Activated CD8-positive, alpha-beta T cell treated with anti-CD3 and anti-CD28 coated beads, Interleukin-2, amount 10 ng/mL, durations not matched to agents 7 days and 5 days (primary cell): Measurements from ENCODE around the gene CHTOP. TPM values are rescaled to one million over a fixed set of nuclear protein-coding genes. Genes with fewer than 3 reads are reported as not detected.
A peak's percentile ranks its signal among the peaks of the same experiment; 100 is the strongest.

Experiments used
- ATAC-seq: fragments of 150-1000 bp; cut with Tn5 transposase; one replicate; pipeline ENCODE4 v1.10.0; 2021; ENCODE audit warnings: moderate library complexity
- CTCF ChIA-PET: fragments of 350-600 bp; sonication (Branson Sonifier 250); formaldehyde crosslinking; loops from one replicate; lab custom pipeline; 2021; ENCODE audit warnings: antibody characterized with exemption; lab: Charles Lee
- POLR2A ChIA-PET: fragments of 350-600 bp; sonication (Branson Sonifier 250); formaldehyde crosslinking; loops from one replicate; lab custom pipeline; 2021; ENCODE audit warnings: antibody characterized with exemption; lab: Charles Lee
- DNase-seq: peaks from one replicate; pipeline ENCODE4 v3.0.0-alpha.2; 2020
- H3K27ac Mint-ChIP-seq: one replicate; pipeline ENCODE4 v1.8.0; 2021; ENCODE audit warnings: mild to moderate bottlenecking, mixed read lengths
- H3K27me3 Mint-ChIP-seq: one replicate; pipeline ENCODE4 v1.8.0; 2021; ENCODE audit warnings: low read depth, mixed read lengths
- H3K36me3 Mint-ChIP-seq: one replicate; pipeline ENCODE4 v1.8.0; 2021; ENCODE audit warnings: low read depth, mixed read lengths
- H3K4me1 Mint-ChIP-seq: one replicate; pipeline ENCODE4 v1.8.0; 2021; ENCODE audit warnings: low read depth, mixed read lengths
- H3K4me3 Mint-ChIP-seq: one replicate; pipeline ENCODE4 v1.8.0; 2021; ENCODE audit warnings: mild to moderate bottlenecking, mixed read lengths
- H3K9me3 Mint-ChIP-seq: one replicate; pipeline ENCODE4 v1.8.0; 2022; ENCODE audit warnings: mixed read lengths; ENCODE audit not compliant: insufficient read depth
- total RNA-seq, 2 experiments: library from RNA; stranded (reverse); gene quantifications; one replicate each; pipeline ENCODE4 v1.2.3, GENCODE V29; 2021

Gene CHTOP
- total RNA-seq, 2 experiments from 2014 or later, result 81.9 to 82.0 TPM

DNA sequence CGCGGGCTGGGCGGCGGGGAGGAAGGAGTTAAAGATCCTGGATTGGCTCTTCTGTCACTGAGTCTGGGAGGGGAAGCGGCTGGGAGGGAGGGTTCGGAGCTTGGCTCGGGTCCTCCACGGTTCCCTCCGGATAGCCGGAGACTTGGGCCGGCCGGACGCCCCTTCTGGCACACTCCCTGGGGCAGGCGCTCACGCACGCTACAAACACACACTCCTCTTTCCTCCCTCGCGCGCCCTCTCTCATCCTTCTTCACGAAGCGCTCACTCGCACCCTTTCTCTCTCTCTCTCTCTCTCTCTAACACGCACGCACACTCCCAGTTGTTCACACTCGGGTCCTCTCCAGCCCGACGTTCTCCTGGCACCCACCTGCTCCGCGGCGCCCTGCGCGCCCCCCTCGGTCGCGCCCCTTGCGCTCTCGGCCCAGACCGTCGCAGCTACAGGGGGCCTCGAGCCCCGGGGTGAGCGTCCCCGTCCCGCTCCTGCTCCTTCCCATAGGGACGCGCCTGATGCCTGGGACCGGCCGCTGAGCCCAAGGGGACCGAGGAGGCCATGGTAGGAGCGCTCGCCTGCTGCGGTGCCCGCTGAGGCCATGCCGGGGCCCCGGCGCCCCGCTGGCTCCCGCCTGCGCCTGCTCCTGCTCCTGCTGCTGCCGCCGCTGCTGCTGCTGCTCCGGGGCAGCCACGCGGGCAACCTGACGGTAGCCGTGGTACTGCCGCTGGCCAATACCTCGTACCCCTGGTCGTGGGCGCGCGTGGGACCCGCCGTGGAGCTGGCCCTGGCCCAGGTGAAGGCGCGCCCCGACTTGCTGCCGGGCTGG is 44.9 kb downstream of the CHTOP start, which contains the start of gene NPR1:
TSS of gene NPR1 (plus strand) at position 170 of the 818 bp plus-strand sequence. CDS start at position 591, 421 bp downstream.
- ChIA-PET POLR2A (no interaction called here), CTCF (interaction anchor here (0.8 to 2.8 kb wide), 11 partner anchors 14 to 309 kb away, joined by 3 to 8 read pairs (median 5); partner anchors contain the start of genes CHTOP and SLC27A3)
- peaks cover 21% of the 10 kb centered on the region for H3K4me1 Mint-ChIP-seq
- no peaks in the 10 kb centered on the region for H3K36me3 Mint-ChIP-seq
- ATAC-seq (peak; percentile 58), DNase-seq (peak; percentile 55)
- no peak within 1 kb of the TSS for H3K27ac Mint-ChIP-seq
- no peaks in the 10 kb centered on the region for H3K9me3 Mint-ChIP-seq
- H3K4me3 Mint-ChIP-seq, result peak within 1 kb of the TSS; percentile 73
- H3K27me3 Mint-ChIP-seq, result peaks cover 46% of the 10 kb centered on the region

DNA sequence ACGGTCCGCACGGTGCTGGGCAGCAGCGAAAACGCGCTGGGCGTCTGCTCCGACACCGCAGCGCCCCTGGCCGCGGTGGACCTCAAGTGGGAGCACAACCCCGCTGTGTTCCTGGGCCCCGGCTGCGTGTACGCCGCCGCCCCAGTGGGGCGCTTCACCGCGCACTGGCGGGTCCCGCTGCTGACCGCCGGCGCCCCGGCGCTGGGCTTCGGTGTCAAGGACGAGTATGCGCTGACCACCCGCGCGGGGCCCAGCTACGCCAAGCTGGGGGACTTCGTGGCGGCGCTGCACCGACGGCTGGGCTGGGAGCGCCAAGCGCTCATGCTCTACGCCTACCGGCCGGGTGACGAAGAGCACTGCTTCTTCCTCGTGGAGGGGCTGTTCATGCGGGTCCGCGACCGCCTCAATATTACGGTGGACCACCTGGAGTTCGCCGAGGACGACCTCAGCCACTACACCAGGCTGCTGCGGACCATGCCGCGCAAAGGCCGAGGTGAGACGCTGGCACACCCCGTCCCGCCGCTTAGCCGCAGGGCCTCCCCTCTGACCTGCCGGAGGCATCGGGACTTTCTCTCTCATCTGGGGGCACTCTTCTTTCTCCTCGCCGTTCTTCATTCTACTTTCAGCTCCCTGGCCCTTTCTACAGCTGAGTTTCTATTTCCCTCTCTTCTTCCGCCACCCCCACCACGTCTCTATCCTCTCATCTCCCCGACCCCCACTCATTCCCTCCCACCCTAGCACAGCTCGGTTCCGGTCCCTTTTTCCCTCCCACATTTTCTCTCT is 45.7 kb downstream of the CHTOP start:
- H3K4me3 Mint-ChIP-seq, result peak overlapping the region; percentile 60
- CTCF ChIA-PET, result interaction anchor here (1.1 to 1.8 kb wide), 4 partner anchors 48 to 308 kb away, joined by 3 to 8 read pairs (median 6); partner anchors contain the start of gene INTS3
- no peaks in the 10 kb centered on the region for H3K9me3 Mint-ChIP-seq
- H3K4me1 Mint-ChIP-seq, result peaks cover 21% of the 10 kb centered on the region
- no peak overlapping the region for H3K27ac Mint-ChIP-seq
- H3K36me3 Mint-ChIP-seq, result no peaks in the 10 kb centered on the region
- ATAC-seq (peak; percentile 66), DNase-seq (peak; percentile 37)
- POLR2A ChIA-PET, result no interaction called here
- peaks cover 49% of the 10 kb centered on the region for H3K27me3 Mint-ChIP-seq

DNA sequence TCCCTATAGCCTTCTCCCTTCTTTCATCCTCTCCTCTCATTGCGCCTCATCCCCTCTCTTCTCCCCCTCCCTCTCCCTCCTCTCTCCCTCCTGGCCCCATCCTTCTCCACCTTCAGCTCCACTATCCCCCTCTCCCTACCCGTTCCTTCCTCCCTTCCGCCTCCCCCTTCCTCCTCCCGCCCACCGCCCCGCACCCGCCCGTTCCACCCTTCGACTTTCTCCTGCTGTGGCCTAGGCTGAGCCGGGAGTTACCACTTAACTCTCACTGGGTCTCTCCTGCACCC is 46.2 kb downstream of the CHTOP start:
- DNase-seq, result no peak
- CTCF ChIA-PET, result interaction anchor here (1.1 to 1.5 kb wide), 3 partner anchors 48 to 307 kb away, joined by 3 to 8 read pairs (median 4); partner anchors contain the start of gene INTS3
- peaks cover 49% of the 10 kb centered on the region for H3K27me3 Mint-ChIP-seq
- H3K4me3 Mint-ChIP-seq, result peak overlapping the region; percentile 60
- H3K4me1 Mint-ChIP-seq, result peaks cover 21% of the 10 kb centered on the region
- no peak for ATAC-seq
- no peak overlapping the region for H3K27ac Mint-ChIP-seq
- POLR2A ChIA-PET, result no interaction called here
- H3K9me3 Mint-ChIP-seq, result no peaks in the 10 kb centered on the region
- no peaks in the 10 kb centered on the region for H3K36me3 Mint-ChIP-seq

DNA sequence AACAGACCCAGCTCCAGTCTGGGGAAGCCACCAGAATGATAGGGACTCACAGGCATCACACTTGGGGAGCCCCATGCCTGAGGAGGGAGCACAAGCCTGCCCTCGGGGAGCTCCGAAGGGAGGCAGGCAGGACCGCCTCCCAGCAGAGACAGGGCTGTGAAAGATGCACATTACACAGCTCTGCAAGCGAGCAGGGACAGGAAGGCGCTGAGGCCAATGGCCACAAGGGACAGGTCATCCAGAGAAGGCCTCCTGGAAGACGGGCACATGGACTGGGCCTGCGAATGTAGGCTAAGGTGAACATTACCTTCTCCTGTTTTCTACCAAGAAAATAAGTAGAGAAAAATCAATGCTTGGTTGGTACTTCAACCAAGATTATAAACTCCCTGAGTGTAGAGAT is 48.9 kb downstream of the CHTOP start:
- H3K36me3 Mint-ChIP-seq, result no peaks in the 10 kb centered on the region
- no peaks in the 10 kb centered on the region for H3K9me3 Mint-ChIP-seq
- POLR2A ChIA-PET, result no interaction called here
- CTCF ChIA-PET, result no interaction called here
- ATAC-seq, result no peak
- DNase-seq, result no peak
- peaks cover 17% of the 10 kb centered on the region for H3K4me1 Mint-ChIP-seq
- H3K27ac Mint-ChIP-seq, result no peak overlapping the region
- no peak overlapping the region for H3K4me3 Mint-ChIP-seq
- H3K27me3 Mint-ChIP-seq, result peaks cover 39% of the 10 kb centered on the region

DNA sequence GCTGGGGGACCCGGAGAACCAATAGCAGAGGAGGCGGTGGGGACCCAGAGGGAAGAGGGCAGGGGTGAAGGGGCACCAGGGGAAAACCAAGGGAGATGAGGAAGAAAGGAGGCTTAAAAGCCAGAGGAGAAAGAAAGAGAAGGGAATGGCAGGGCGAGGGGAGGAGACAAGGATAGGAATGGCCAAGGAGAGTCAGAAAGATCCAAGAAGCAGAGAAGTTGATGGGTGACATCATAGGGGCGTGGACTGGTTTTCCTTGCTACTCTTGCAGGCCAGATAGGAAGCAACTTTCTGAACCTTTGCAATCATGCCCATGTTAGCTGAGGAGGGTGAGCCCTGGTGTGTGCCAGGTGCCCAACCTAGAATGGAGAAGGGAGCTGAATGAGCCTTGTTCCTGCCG is 50.0 kb downstream of the CHTOP start:
- Mint-ChIP-seq H3K27me3 (peaks cover 28% of the 10 kb centered on the region), H3K27ac (no peak overlapping the region), H3K4me1 (peaks cover 7% of the 10 kb centered on the region), H3K4me3 (no peak overlapping the region), H3K36me3 (no peaks in the 10 kb centered on the region), H3K9me3 (no peaks in the 10 kb centered on the region)
- ChIA-PET POLR2A (no interaction called here), CTCF (no interaction called here)
- DNase-seq (no peak), ATAC-seq (no peak)

DNA sequence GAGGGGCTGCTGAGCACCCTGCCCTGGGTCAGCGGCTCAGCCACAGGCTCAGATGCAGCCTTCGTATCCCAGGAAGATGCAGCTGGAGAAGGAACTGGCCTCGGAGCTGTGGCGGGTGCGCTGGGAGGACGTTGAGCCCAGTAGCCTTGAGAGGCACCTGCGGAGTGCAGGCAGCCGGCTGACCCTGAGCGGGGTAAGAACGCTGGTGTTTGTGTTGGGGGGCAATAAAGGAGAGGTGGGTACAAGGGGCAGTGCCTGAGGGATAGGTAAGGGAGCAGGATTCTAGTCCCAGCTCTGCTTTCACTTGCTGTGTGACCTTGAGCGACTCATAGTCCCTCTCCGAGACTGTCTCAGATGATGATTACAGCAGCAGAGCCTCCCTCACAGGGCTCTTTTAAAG is 51.0 kb downstream of the CHTOP start:
- Mint-ChIP-seq H3K27me3 (peaks cover 24% of the 10 kb centered on the region), H3K4me3 (no peak overlapping the region), H3K27ac (no peak overlapping the region), H3K9me3 (no peaks in the 10 kb centered on the region), H3K36me3 (no peaks in the 10 kb centered on the region), H3K4me1 (peaks cover 3% of the 10 kb centered on the region)
- ChIA-PET CTCF (no interaction called here), POLR2A (no interaction called here)
- DNase-seq (no peak), ATAC-seq (no peak)

DNA sequence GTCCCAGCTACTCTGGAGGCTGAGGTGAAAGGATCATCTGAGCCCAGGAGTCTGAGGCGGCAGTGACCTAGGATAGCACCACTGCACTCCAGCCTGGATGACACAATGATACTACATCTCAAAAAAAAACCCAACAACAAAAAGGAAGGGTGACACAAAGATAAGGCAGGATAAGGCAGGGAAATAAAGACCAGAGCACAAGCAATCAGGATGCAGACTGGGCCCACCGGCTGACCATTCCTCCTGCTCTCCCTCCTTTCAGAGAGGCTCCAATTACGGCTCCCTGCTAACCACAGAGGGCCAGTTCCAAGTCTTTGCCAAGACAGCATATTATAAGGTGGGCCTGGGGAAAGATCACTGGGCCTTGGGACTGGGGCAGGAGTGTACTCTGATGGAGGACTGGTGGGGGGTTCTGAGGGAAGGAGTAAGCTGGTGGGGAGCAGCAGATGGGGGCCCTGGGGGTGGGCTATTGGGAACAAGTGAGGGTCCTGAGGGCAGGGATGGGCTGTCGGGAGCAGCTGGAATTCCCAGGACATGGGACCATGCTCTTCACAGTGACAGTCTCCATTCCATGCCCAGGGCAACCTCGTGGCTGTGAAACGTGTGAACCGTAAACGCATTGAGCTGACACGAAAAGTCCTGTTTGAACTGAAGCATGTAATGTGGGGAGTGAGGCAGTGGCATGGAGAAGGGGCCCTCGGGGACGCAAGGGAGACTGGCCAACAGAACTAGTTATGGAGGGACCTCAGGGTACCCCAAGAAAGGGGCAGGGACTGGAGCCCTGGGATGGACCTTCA is 51.9 kb downstream of the CHTOP start:
- H3K9me3 Mint-ChIP-seq, result no peaks in the 10 kb centered on the region

DNA sequence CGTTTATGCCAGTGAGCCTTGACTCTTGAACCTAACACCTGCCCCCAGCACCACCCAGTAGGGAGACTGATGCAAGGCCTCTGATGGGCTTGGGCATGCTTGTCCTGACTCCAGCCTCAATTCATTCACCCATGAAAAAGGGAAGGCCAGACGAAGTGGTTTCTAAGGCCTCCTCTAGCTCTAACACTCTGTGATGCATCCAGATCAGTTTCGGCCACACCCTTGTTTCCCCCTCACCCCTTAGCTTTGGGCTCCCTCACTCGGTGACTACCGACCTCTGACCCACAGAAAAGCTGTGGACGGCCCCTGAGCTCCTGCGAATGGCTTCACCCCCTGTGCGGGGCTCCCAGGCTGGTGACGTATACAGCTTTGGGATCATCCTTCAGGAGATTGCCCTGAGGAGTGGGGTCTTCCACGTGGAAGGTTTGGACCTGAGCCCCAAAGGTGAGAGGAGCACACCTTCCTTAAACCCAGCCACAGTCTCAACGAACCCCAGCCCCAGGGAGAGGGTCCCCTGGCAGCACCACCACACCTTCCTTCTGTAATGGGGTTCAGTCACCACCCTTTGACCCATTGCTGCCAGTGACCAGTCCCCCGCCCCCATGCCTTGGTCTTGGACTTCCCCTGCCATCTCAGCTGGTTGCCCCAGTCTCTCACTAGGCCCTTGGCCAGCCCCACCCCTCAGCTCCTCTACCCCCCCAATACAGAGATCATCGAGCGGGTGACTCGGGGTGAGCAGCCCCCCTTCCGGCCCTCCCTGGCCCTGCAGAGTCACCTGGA is 53.7 kb downstream of the CHTOP start:
- ATAC-seq, result no peak
- CTCF ChIA-PET, result no interaction called here

More for the DNA sequence above, 51.9 kb downstream of the CHTOP start:
- H3K27ac Mint-ChIP-seq, result no peak overlapping the region
- CTCF ChIA-PET, result interaction anchor here (0.9 kb wide), 1 partner anchor 63 kb away, joined by 3 read pairs; no protein-coding TSS in a partner anchor
- POLR2A ChIA-PET, result interaction anchor here (0.7 kb wide), 1 partner anchor 305 kb away, joined by 4 read pairs; the partner anchor contains the start of gene RPS27
- no peak for DNase-seq
- no peak for ATAC-seq
- peaks cover 15% of the 10 kb centered on the region for H3K27me3 Mint-ChIP-seq
- no peaks in the 10 kb centered on the region for H3K4me1 Mint-ChIP-seq
- H3K4me3 Mint-ChIP-seq, result no peak overlapping the region
- no peaks in the 10 kb centered on the region for H3K36me3 Mint-ChIP-seq

DNA sequence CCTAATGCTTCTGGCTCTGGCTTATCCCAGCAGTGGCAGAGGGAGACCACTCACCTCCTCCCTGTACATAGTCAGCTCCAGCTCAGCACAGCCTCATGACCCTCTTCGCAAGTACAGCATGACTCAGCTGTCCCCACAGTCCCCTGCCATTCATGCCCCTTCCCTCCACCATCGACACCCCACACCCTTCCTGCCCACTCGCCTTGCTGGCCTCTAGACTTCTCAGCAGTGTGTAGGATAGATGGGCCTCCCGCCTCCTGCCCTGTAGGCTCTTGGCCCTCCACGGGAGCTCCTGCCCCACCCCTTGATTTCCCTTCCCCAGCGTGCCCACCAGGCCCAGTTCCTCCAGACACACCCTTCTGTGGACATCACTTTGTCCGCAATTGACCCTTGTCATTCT is 54.4 kb downstream of the CHTOP start:
- ChIA-PET POLR2A (no interaction called here), CTCF (no interaction called here)
- Mint-ChIP-seq H3K27ac (no peak overlapping the region), H3K4me3 (no peak overlapping the region), H3K36me3 (no peaks in the 10 kb centered on the region), H3K27me3 (peaks cover 4% of the 10 kb centered on the region), H3K4me1 (no peaks in the 10 kb centered on the region), H3K9me3 (no peaks in the 10 kb centered on the region)
- no peak for ATAC-seq
- no peak for DNase-seq

More for the DNA sequence above, 53.7 kb downstream of the CHTOP start:
- DNase-seq, result no peak
- H3K27me3 Mint-ChIP-seq, result peaks cover 4% of the 10 kb centered on the region
- no peaks in the 10 kb centered on the region for H3K36me3 Mint-ChIP-seq
- H3K27ac Mint-ChIP-seq, result no peak overlapping the region
- POLR2A ChIA-PET, result no interaction called here
- no peaks in the 10 kb centered on the region for H3K4me1 Mint-ChIP-seq
- H3K4me3 Mint-ChIP-seq, result no peak overlapping the region
- no peaks in the 10 kb centered on the region for H3K9me3 Mint-ChIP-seq

DNA sequence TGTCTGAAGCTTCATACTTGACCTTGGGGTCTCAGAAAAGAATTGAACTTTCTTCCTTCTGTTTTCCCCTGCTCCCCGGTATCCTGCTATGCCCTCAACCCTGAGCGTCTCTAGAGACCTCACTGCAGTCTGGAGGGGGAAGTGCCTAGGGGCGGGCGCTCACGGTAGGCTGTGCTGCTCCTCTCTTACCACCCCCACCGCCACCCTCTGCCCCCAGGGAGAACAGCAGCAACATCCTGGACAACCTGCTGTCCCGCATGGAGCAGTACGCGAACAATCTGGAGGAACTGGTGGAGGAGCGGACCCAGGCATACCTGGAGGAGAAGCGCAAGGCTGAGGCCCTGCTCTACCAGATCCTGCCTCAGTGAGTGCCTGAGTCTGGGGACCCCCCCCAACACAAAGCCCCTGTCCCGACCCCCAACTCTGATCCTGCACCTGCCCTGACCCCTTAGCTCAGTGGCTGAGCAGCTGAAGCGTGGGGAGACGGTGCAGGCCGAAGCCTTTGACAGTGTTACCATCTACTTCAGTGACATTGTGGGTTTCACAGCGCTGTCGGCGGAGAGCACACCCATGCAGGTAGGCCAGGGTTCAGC is 55.0 kb downstream of the CHTOP start:
- Mint-ChIP-seq H3K4me1 (no peaks in the 10 kb centered on the region), H3K27me3 (peaks cover 3% of the 10 kb centered on the region), H3K36me3 (no peaks in the 10 kb centered on the region), H3K9me3 (no peaks in the 10 kb centered on the region), H3K27ac (no peak overlapping the region), H3K4me3 (no peak overlapping the region)
- CTCF ChIA-PET, result no interaction called here
- POLR2A ChIA-PET, result no interaction called here
- ATAC-seq, result no peak
- no peak for DNase-seq
